Measurements from ENCODE around the gene IL5. TPM values are rescaled to one million over a fixed set of nuclear protein-coding genes. Genes with fewer than 3 reads are reported as not detected.

The IL5 gene
- total RNA-seq, 6 donors from 2014 or later, result 1.2 TPM; not detected in 5

DNA sequence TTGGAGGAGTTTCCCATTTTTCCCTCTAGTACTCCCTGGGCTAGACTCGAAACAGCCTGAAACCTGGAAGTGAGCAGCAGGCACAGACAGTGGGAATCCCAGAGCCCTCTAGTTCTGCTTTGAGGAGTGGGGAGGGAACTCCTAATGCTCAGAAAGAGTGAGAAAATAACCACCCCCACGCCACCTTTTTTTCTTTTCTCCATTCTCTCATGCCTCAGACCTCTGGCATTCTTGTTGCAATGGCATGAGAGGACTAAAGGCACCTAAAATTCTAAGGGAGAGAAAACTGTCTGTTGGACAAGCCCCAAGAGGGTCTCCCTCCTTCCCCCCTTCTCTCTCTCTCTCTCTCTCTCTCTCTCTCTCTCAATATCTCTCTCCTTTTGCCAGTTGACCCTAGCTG, 37.7 kb downstream of the IL5 start:
- Histone ChIP-seq H3K4me1 (peaks cover 36 to 46% (median 42%) of the 10 kb centered on the region in 4 donors), H3K27me3 (no peaks in the 10 kb centered on the region), H3K4me3 (no peak overlapping the region), H3K27ac (peak overlapping the region; percentile 8 to 73 (median 38)), H3K9me3 (no peaks in the 10 kb centered on the region), H3K36me3 (no peaks in the 10 kb centered on the region)
- ATAC-seq (ENCODE audit: low FRiP score in 2 of 2) (no peak), DNase-seq (no peak)
- no peak for TF ChIP-seq EP300 (IDR thresholded peaks at IDR 0.05)
- TF ChIP-seq, protein P1, sequence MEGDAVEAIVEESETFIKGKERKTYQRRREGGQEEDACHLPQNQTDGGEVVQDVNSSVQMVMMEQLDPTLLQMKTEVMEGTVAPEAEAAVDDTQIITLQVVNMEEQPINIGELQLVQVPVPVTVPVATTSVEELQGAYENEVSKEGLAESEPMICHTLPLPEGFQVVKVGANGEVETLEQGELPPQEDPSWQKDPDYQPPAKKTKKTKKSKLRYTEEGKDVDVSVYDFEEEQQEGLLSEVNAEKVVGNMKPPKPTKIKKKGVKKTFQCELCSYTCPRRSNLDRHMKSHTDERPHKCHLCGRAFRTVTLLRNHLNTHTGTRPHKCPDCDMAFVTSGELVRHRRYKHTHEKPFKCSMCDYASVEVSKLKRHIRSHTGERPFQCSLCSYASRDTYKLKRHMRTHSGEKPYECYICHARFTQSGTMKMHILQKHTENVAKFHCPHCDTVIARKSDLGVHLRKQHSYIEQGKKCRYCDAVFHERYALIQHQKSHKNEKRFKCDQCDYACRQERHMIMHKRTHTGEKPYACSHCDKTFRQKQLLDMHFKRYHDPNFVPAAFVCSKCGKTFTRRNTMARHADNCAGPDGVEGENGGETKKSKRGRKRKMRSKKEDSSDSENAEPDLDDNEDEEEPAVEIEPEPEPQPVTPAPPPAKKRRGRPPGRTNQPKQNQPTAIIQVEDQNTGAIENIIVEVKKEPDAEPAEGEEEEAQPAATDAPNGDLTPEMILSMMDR (IDR thresholded peaks at IDR 0.05), result no peak
- TF ChIP-seq POLR2A (IDR thresholded peaks at IDR 0.05), result no peak
- TF ChIP-seq POLR2AphosphoS5 (IDR thresholded peaks at IDR 0.05), result no peak
- 64 to 68% methylated on average over 2 of the region's 2 CpGs for WGBS, 2 donors

DNA sequence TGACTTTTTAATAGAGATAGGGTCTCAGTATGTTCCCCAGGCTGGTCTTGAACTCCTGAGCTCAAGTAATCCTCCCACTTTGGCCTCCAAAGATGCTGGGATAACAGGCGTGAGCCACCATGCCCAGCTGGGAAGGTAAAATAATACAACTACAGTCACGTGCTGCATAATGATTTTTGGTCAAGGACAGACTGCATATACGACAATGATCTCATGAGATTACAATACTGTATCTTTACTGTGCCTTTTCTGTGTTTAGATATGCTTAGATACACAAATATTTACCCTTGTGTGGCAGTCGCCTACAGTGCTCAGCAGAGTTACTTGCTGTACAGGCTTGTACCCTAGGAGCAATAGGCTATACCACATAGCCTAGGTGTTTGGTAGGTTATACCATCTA, 38.6 kb downstream of the IL5 start:
- Histone ChIP-seq H3K4me3 (no peak overlapping the region), H3K4me1 (peaks cover 40 to 50% (median 47%) of the 10 kb centered on the region in 4 donors), H3K9me3 (no peaks in the 10 kb centered on the region), H3K27me3 (no peaks in the 10 kb centered on the region), H3K27ac (peak overlapping the region in 3 of 4 donors; percentile 8 to 73 (median 56)), H3K36me3 (no peaks in the 10 kb centered on the region)
- no peak for ATAC-seq (ENCODE audit: low FRiP score in 2 of 2)
- 82 to 91% methylated on average over 4 of the region's 4 CpGs for WGBS, 2 donors
- DNase-seq, result no peak
- TF ChIP-seq POLR2AphosphoS5 (IDR thresholded peaks at IDR 0.05), result no peak
- TF ChIP-seq EP300 (IDR thresholded peaks at IDR 0.05), result no peak
- TF ChIP-seq POLR2A (IDR thresholded peaks at IDR 0.05), result no peak

- no peak overlapping the region for H3K4me3 ChIP-seq
- no peak for DNase-seq
- WGBS, 2 donors, result 78 to 82% methylated on average over 4 of the region's 4 CpGs
- no peaks in the 10 kb centered on the region for H3K9me3 ChIP-seq
- peak overlapping the region; percentile 68 to 99 (median 98) for H3K27ac ChIP-seq
- no peak for ATAC-seq (ENCODE audit: low FRiP score in 2 of 2)
- TF ChIP-seq POLR2AphosphoS5 (IDR thresholded peaks at IDR 0.05), result no peak
- TF ChIP-seq EP300 (IDR thresholded peaks at IDR 0.05), result no peak
- TF ChIP-seq, protein P1 (IDR thresholded peaks at IDR 0.05), result no peak
- no peak for TF ChIP-seq POLR2A (IDR thresholded peaks at IDR 0.05)
- H3K4me1 ChIP-seq, result peaks cover 42 to 50% (median 49%) of the 10 kb centered on the region in 4 donors
- no peaks in the 10 kb centered on the region for H3K36me3 ChIP-seq
- H3K27me3 ChIP-seq, result no peaks in the 10 kb centered on the region
Measured at GRCh38 chr5:132503244-132503643, 40.1 kb downstream of the IL5 start.

- ATAC-seq (ENCODE audit: low FRiP score in 2 of 2), result no peak
- Histone ChIP-seq H3K4me1 (peaks cover 52 to 60% (median 59%) of the 10 kb centered on the region in 4 donors), H3K36me3 (no peaks in the 10 kb centered on the region), H3K9me3 (no peaks in the 10 kb centered on the region), H3K4me3 (no peak overlapping the region), H3K27ac (peak overlapping the region; percentile 68 to 99 (median 98)), H3K27me3 (no peaks in the 10 kb centered on the region)
- peak in 1 of 2 donors; percentile 54 for TF ChIP-seq POLR2AphosphoS5 (IDR thresholded peaks at IDR 0.05)
- peak in 1 of 4 donors; percentile 13 for TF ChIP-seq EP300 (IDR thresholded peaks at IDR 0.05)
- TF ChIP-seq, protein P1 (IDR thresholded peaks at IDR 0.05), result no peak
- DNase-seq, result no peak
- WGBS, 2 donors, result 61 to 66% methylated on average over 8 to 10 of the region's 10 CpGs
Measured at GRCh38 chr5:132501961-132502931, 41.1 kb downstream of the IL5 start.

DNA sequence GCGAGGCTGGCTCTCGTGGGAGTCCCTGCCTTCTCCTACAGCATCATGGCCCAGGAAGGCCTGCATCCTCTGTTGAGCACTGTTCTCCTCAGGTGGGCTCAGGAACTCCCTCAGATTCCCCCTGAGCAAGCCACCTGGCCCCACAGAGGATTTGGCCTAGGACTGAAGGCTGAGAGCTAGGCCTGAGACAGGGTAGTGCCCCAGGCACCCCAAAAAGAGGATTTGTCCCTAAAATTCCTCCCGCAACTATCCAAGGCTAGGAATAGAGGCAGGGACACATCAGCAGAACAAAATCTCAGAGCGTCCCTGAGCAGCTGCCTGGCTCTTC, 41.7 kb downstream of the IL5 start:
- no peak for DNase-seq
- Histone ChIP-seq H3K9me3 (no peaks in the 10 kb centered on the region), H3K27me3 (no peaks in the 10 kb centered on the region), H3K4me1 (peaks cover 54 to 65% (median 60%) of the 10 kb centered on the region in 4 donors), H3K4me3 (no peak overlapping the region), H3K27ac (peak overlapping the region; percentile 68 to 99 (median 98)), H3K36me3 (no peaks in the 10 kb centered on the region)
- no peak for ATAC-seq (ENCODE audit: low FRiP score in 2 of 2)
- WGBS, 2 donors, result 36 to 69% methylated on average over 2 to 4 of the region's 4 CpGs
- TF ChIP-seq, protein P1 (IDR thresholded peaks at IDR 0.05), result no peak
- no peak for TF ChIP-seq EP300 (IDR thresholded peaks at IDR 0.05)
- TF ChIP-seq POLR2AphosphoS5 (IDR thresholded peaks at IDR 0.05), result no peak
- no peak for TF ChIP-seq POLR2A (IDR thresholded peaks at IDR 0.05)

Data from upper lobe of left lung (tissue), 6 donors.